Endothelial cell of umbilical vein (primary cell): Measurements from ENCODE around the gene NRXN3. TPM values are rescaled to one million over a fixed set of nuclear protein-coding genes. Genes with fewer than 3 reads are reported as not detected.

ENCODE experiments used
- BruUV-seq: library from RNA; stranded (reverse); fragments of 400-500 nt; replicated peaks from 2 replicates; lab custom pipeline; 2021; lab: Mats Ljungman, UMichigan
- CTCF ChIA-PET: fragments of 300-600, 350-600 bp; sonication (Branson Sonifier 250); formaldehyde crosslinking; loops from one replicate; lab custom pipeline; 2021; ENCODE audit warnings: antibody characterized with exemption, inconsistent platforms; lab: Charles Lee
- POLR2A ChIA-PET: fragments of 300-600, 350-600 bp; sonication (Branson Sonifier 250); formaldehyde crosslinking; loops from one replicate; lab custom pipeline; 2021; ENCODE audit warnings: antibody characterized with exemption, inconsistent platforms; lab: Charles Lee
- DNase-seq: peaks from one replicate; pipeline ENCODE4 v3.0.0-alpha.2; 2011; ENCODE audit warnings: low read depth, low spot score
- FAIRE-seq: peaks from 2 replicates; lab custom pipeline; 2011; peaks lifted over from hg19 to GRCh38; lab: Jason Lieb, UNC
- H2AFZ ChIP-seq: 2 replicates; pipeline ENCODE4 v1.6.0; 2012; ENCODE audit warnings: low read depth, low read length, control low read depth, inconsistent platforms
- H3K27ac ChIP-seq: 2 replicates; pipeline ENCODE4 v1.5.1; 2011; ENCODE audit warnings: low read depth, mild to moderate bottlenecking, control low read depth, low read length, moderate library complexity; ENCODE audit not compliant: insufficient read depth
- H3K27me3 ChIP-seq, 2 experiments: 2 replicates each; pipeline versions ENCODE4 v1.6.0 to v1.6.1; 2011; ENCODE audit warnings: low read length in 2 of 2, mixed read lengths in 1 of 2; ENCODE audit not compliant: control insufficient read depth in 2 of 2, insufficient read depth in 2 of 2
- H3K36me3 ChIP-seq, 2 experiments: 2 replicates in 1 of 2; 3 replicates in 1 of 2; pipeline ENCODE4 v1.5.1; 2011; ENCODE audit warnings: low read length in 2 of 2, mild to moderate bottlenecking in 1 of 2, moderate library complexity in 1 of 2; ENCODE audit not compliant: control insufficient read depth in 2 of 2, insufficient read depth in 2 of 2; ENCODE audit errors: extremely low read depth in 1 of 2
- H3K4me1 ChIP-seq: 3 replicates; pipeline ENCODE4 v1.5.1; 2011; ENCODE audit warnings: mild to moderate bottlenecking, low read length; ENCODE audit not compliant: control insufficient read depth, insufficient read depth; ENCODE audit errors: extremely low read depth
- H3K4me2 ChIP-seq: 2 replicates; pipeline ENCODE4 v1.6.1; 2011; ENCODE audit warnings: low read length, control low read depth, mixed read lengths; ENCODE audit not compliant: insufficient read depth
- H3K4me3 ChIP-seq, 3 experiments: fragments of 200-600 bp in 1 of 3; sonication (generic), shearing (Covaris generic) in 1 of 3; replicated peaks in 1 of 3; 2 replicates each; pipeline ENCODE4 v1.5.1; 2011 to 2016; ENCODE audit warnings: control low read depth in 3 of 3, low read length in 3 of 3, mild to moderate bottlenecking in 2 of 3, inconsistent platforms in 1 of 3, low read depth in 1 of 3, moderate library complexity in 1 of 3; ENCODE audit not compliant: insufficient read depth in 1 of 3
- H3K79me2 ChIP-seq: 2 replicates; pipeline ENCODE4 v1.6.0; 2012; ENCODE audit warnings: low read length, inconsistent platforms; ENCODE audit not compliant: control insufficient read depth, insufficient read depth
- H3K9ac ChIP-seq: replicated peaks from 2 replicates; pipeline ENCODE3; 2011; ENCODE audit warnings: low read length, control low read depth; ENCODE audit not compliant: insufficient read depth; ENCODE audit errors: extremely low read depth
- H3K9me1 ChIP-seq: replicated peaks from 3 replicates; pipeline ENCODE4 v1.6.0; 2011; ENCODE audit warnings: mild to moderate bottlenecking, low read length; ENCODE audit not compliant: control insufficient read depth, insufficient read depth; ENCODE audit errors: extremely low read depth
- H3K9me3 ChIP-seq: replicated peaks from 2 replicates; pipeline ENCODE4 v1.5.1; 2012; ENCODE audit warnings: low read length, inconsistent platforms; ENCODE audit not compliant: control insufficient read depth, insufficient read depth
- H4K20me1 ChIP-seq: replicated peaks from 2 replicates; pipeline ENCODE3; 2011; ENCODE audit warnings: mild to moderate bottlenecking, low read length; ENCODE audit not compliant: control insufficient read depth, insufficient read depth; ENCODE audit errors: extremely low read depth
- CTCF ChIP-seq, 2 donors: IDR thresholded peaks; 1 replicate in 1 of 2; 2 replicates in 1 of 2; pipeline ENCODE4 v1.5.1; 2011; ENCODE audit warnings: low read length in 2 of 2, mild to moderate bottlenecking in 2 of 2, moderate library complexity in 2 of 2, control low read depth in 1 of 2, inconsistent platforms in 1 of 2, low read depth in 1 of 2; ENCODE audit not compliant: insufficient read depth in 1 of 2; ENCODE audit errors: extremely low read depth in 1 of 2
- EZH2 ChIP-seq: IDR thresholded peaks from 2 replicates; pipeline ENCODE4 v1.6.1; 2012; ENCODE audit warnings: borderline replicate concordance, low read depth, mild to moderate bottlenecking, moderate library complexity, low read length, inconsistent platforms; ENCODE audit not compliant: severe bottlenecking
- FOS ChIP-seq: IDR thresholded peaks from 2 replicates; pipeline ENCODE4 v1.6.1; 2011; ENCODE audit warnings: mild to moderate bottlenecking, low read length, moderate library complexity, borderline replicate concordance; ENCODE audit not compliant: insufficient read depth
- GATA2 ChIP-seq: IDR thresholded peaks from 2 replicates; pipeline ENCODE4 v1.7.0; 2011; ENCODE audit warnings: low read depth, mild to moderate bottlenecking, moderate library complexity, mixed read lengths, low read length; ENCODE audit not compliant: insufficient read length, insufficient read depth
- JUN ChIP-seq: IDR thresholded peaks from 2 replicates; pipeline ENCODE4 v1.6.1; 2011; ENCODE audit warnings: borderline replicate concordance, low read depth; ENCODE audit not compliant: insufficient read length, insufficient read depth
- MAX ChIP-seq: IDR thresholded peaks from 2 replicates; pipeline ENCODE4 v1.6.1; 2011; ENCODE audit not compliant: insufficient read depth, insufficient read length
- MYC ChIP-seq: IDR thresholded peaks from one replicate; pipeline ENCODE4 v1.6.1; 2011; ENCODE audit warnings: mild to moderate bottlenecking, low read depth, low read length
- POLR2A ChIP-seq: IDR thresholded peaks from 2 replicates; pipeline ENCODE4 v1.6.1; 2012; ENCODE audit warnings: low read depth, mild to moderate bottlenecking, control low read depth, low read length
- POLR2AphosphoS5 ChIP-seq: IDR thresholded peaks from 2 replicates; pipeline ENCODE4 v1.6.1; 2012; ENCODE audit warnings: low read depth, mild to moderate bottlenecking, control low read depth, low read length, moderate library complexity; ENCODE audit not compliant: insufficient read depth
- dilution Hi-C: fragments of 300-500 bp; cut with MboI; formaldehyde crosslinking; loops from one replicate; pipeline ENCODE4 v1.15.0; 2019; ENCODE audit warnings: low sequenced_read_pairs; ENCODE audit not compliant: extremely low pct_ligation_motif_present
- intact Hi-C: fragments of 100-400 bp; cut with micrococcal nuclease; formaldehyde crosslinking; loops from one replicate; pipeline ENCODE4 v1.10.0; 2022
- polyA plus RNA-seq, 4 experiments: library from polyadenylated mRNA; depleted of rRNA in 3 of 4; stranded (reverse) in 3 of 4; unstranded in 1 of 4; fragments of >200 nt; gene quantifications; 2 replicates each; pipeline versions ENCODE4 v1.2.1 to v1.2.3, GENCODE V29; 2011 to 2012; ENCODE audit warnings: missing spikeins in 1 of 4
- total RNA-seq: library from RNA; stranded (reverse); gene quantifications from 2 replicates; pipeline ENCODE4 v1.2.3, GENCODE V29; 2021

The NRXN3 gene
- total and polyA plus RNA-seq, 2 donors (not counting 3 experiments of a cell fraction or from before 2014, with no cell fraction given) = 0.72 to 4.2 TPM

- no peak overlapping the region for H2AFZ ChIP-seq
- no peaks in the 10 kb centered on the region for H3K9me1 ChIP-seq
- no peak overlapping the region for H3K4me3 ChIP-seq
- no peaks in the 10 kb centered on the region for H4K20me1 ChIP-seq
- H3K9ac ChIP-seq = no peak overlapping the region
- dilution Hi-C loops = no loop called here
- CTCF ChIA-PET = interaction anchor here (0.8 kb wide), 1 partner anchor 590 kb away, joined by 3 read pairs; no protein-coding TSS in a partner anchor
- BruUV-seq = no TSS peak
- no peak overlapping the region for H3K27ac ChIP-seq
- intact Hi-C loops = no loop called here
- TF ChIP-seq JUN (no peak), POLR2AphosphoS5 (no peak), MYC (no peak), POLR2A (no peak), EZH2 (no peak), MAX (no peak), FOS (no peak), GATA2 (no peak), CTCF (IDR thresholded peaks at IDR 0.05; ENCODE audit: extremely low read depth in 1 of 2, insufficient read depth in 1 of 2, low read depth in 1 of 2, low read length in 2 of 2) (no peak)
- H3K4me2 ChIP-seq = no peak overlapping the region
- DNase-seq = no peak
- H3K79me2 ChIP-seq = no peaks in the 10 kb centered on the region
- no peaks in the 10 kb centered on the region for H3K36me3 ChIP-seq
- no peaks in the 10 kb centered on the region for H3K4me1 ChIP-seq
- POLR2A ChIA-PET = no interaction called here
- no peaks in the 10 kb centered on the region for H3K27me3 ChIP-seq
- no peak for FAIRE-seq
- H3K9me3 ChIP-seq = no peaks in the 10 kb centered on the region
Measured at GRCh38 chr14:79549515-79549914, 1379.3 kb downstream of the NRXN3 start.
